ENCODE measurements around the gene TNRC6C.
A peak's percentile ranks its signal among the peaks of the same experiment; 100 is the strongest.

TNRC6C gene

GRCh38 chr17:78132767-78133178 lies 174.3 kb downstream of the TNRC6C start:
- H3K4me3 ChIP-seq (ENCODE audit: low read depth, low read length), result peak overlapping the region; percentile 68
- TF ChIP-seq CTCF (IDR thresholded peaks at IDR 0.05; ENCODE audit: borderline replicate concordance, insufficient read depth, low read depth, low read length), result no peak

- TF ChIP-seq CTCF (IDR thresholded peaks at IDR 0.05; ENCODE audit: borderline replicate concordance, insufficient read depth, low read depth, low read length), result no peak
- H3K4me3 ChIP-seq (ENCODE audit: low read depth, low read length), result peak overlapping the region; percentile 68
Observed at GRCh38 chr17:78133179-78133951, 174.9 kb downstream of the TNRC6C start.

GRCh38 chr17:78133971-78134898 lies 175.7 kb downstream of the TNRC6C start:
- H3K4me3 ChIP-seq (ENCODE audit: low read depth, low read length), result peak overlapping the region; percentile 68
- TF ChIP-seq CTCF (IDR thresholded peaks at IDR 0.05; ENCODE audit: borderline replicate concordance, insufficient read depth, low read depth, low read length), result peak; percentile 77

GRCh38 chr17:78134899-78135385 lies 176.4 kb downstream of the TNRC6C start:
- no peak for TF ChIP-seq CTCF (IDR thresholded peaks at IDR 0.05; ENCODE audit: borderline replicate concordance, insufficient read depth, low read depth, low read length)
- H3K4me3 ChIP-seq (ENCODE audit: low read depth, low read length), result no peak overlapping the region

- H3K4me3 ChIP-seq (ENCODE audit: low read depth, low read length), result no peak overlapping the region
- TF ChIP-seq CTCF (IDR thresholded peaks at IDR 0.05; ENCODE audit: borderline replicate concordance, insufficient read depth, low read depth, low read length), result no peak
Observed at GRCh38 chr17:78135858-78136500, 177.5 kb downstream of the TNRC6C start.

- no peak overlapping the region for H3K4me3 ChIP-seq (ENCODE audit: low read depth, low read length)
- peak; percentile 87 for TF ChIP-seq CTCF (IDR thresholded peaks at IDR 0.05; ENCODE audit: borderline replicate concordance, insufficient read depth, low read depth, low read length)
Observed at GRCh38 chr17:78137392-78138203, 179.1 kb downstream of the TNRC6C start.

All from GM12875 (cell line).